Putamen (tissue), 1 donor: ENCODE data around the gene PNO1.
"Not testable (repeated sequence)": the region's sequence is repeated elsewhere in the genome, so short reads cannot be mapped to it uniquely, and the experiment has no call there.

Experiments
- DNase-seq: peaks from one replicate; pipeline ENCODE4 v3.0.0-alpha.2; 2016; ENCODE audit warnings: low spot score

Gene PNO1

DNA sequence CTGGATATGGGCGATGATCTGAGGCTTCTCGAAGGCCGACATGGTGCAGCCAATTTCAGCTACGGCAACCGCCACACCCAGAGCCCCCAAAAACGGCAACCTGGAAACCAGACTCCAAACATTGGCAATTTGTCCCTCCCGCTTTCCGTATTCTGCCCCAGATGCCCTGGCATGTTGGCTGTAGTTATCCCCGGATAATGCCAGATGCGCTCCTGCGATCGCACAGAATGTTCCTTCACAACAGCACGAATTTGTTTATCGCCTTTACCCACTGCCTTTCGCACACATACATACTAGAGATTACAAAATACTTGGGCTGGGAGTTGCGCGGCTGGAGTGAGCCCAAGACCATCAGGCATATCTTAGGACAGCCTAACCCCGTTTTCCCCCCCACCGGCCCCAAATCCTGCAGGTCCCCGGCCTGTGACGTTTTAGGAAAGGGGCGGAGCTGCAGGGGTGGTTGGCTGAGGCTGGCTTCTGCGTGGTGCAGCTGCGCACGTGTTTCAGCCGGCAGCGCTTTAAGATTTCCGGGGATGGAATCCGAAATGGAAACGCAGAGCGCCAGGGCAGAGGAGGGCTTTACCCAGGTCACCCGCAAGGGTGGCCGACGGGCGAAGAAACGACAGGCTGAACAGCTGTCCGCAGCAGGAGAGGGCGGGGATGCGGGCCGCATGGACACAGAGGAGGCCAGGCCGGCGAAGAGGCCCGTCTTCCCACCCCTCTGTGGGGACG lies at the start of gene PNO1:
PNO1 (plus strand) TSS at position 487 of the 732 bp plus-strand sequence; CDS start at position 534, 47 bp downstream.
- peak; percentile 95 for DNase-seq

DNA sequence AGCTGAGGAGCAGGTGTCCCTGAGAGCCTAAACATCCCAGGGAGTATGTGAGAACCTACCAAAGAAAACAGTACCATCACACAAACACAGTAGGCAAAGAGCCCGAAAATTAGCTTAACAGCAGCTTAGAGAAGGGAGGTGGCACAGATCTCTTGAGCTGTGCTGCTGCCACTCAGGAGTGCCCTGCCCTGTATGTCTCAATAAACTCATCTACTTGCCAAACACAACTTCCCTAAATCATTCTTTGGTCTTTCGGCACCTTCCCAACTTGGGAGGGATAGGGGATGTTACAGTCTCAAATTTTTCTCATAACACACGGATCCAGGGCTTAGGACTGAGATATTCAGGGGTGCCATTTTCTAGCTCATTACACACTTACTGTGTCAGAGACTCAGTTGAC lies 49.6 kb upstream of the PNO1 start:
- no peak for DNase-seq

DNA sequence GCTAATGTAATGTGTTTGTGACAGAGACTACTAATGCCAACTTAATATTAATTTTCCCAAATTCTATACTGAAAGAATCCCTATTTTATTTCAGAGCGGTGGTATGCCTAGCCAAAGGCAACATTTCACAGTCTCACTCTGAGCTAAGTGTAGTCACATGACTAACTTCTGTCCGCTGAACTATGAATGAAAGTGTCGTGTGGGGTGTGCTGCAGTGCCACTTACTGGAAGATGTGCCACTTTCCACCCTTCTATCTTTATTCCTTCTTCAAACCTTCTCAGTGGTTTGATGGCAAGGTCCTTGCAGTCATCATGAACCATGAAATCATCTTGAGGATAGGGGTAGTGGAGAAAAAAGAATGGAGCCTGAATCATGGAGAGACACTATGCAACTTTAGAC lies 47.6 kb upstream of the PNO1 start:
- no peak for DNase-seq

DNA sequence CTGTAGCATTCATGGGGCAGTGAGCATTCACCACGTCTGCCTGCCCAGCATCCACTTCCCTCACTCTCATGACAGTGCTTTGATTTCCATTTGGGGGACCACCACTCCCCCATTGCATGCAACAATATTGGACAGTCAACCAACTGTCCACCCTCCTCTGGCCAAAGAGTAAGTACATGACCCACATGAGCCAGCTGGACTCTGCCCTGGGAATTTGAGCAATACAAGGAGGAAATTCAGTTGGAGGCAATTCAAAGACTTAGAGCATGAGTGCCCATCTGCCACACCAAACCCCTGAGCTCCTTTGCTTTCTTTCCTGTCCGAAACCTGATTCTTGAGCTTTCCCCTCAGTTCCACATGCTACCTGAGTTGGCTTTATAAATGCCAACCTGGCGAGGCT lies 41.7 kb upstream of the PNO1 start:
- DNase-seq, result no peak

DNA sequence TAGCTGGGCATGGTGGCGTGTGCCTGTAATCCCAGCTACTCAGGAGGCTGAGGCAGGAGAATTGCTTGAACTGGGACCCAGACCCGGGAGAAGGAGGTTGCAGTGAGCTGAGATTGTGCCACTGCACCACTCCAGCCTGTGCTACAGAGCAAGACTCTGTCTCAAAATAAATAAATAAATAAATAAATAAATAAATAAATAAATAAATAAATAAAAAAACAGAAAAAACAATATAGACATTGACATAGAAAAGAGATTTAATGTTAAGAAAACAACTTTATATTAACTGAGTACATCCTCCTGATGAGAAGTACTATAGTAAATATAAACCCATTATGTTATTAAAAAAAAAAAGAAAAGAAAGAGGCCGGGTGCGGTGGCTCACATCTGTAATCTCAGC lies 39.8 kb upstream of the PNO1 start:
- not testable (repeated sequence) for DNase-seq

DNA sequence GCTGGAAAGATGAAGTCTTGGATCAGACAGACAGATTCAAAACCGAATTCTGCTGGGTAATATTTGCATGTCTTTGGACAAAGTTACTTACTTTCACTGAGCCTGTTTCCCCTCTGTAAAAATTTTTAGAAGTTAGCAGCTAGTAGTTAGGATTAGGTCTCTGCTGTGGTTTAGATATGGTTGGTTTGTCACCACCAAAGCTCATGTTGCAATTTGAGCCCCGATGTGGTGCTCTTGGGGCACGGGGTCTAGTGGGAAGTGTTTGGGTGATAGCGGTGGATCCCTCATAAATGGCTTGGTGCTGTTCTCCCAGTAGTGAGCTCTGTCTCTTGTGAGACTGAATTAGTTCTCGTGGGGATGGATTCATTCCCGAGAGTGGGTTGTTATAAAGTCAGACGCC lies 38.9 kb upstream of the PNO1 start:
- no peak for DNase-seq

DNA sequence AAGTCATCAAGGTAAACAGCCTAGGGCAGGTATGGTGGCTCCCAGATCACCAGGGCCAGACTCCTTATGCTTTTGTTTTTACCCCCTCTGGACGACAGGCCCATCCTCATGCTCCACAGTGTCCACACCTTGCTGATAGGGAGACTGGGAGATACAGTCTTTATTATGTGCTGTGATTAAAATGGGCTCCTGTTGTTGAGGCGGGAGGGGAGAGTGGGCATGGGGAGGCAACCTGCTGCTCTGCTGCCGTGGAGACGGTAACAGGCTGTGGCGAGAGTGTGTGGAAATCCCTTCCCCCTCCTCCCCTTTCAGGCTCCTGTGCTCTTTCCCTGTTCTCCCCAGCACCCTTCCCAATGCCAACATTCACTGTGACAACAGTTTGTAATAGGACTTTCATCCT lies 38.2 kb upstream of the PNO1 start:
- no peak for DNase-seq

DNA sequence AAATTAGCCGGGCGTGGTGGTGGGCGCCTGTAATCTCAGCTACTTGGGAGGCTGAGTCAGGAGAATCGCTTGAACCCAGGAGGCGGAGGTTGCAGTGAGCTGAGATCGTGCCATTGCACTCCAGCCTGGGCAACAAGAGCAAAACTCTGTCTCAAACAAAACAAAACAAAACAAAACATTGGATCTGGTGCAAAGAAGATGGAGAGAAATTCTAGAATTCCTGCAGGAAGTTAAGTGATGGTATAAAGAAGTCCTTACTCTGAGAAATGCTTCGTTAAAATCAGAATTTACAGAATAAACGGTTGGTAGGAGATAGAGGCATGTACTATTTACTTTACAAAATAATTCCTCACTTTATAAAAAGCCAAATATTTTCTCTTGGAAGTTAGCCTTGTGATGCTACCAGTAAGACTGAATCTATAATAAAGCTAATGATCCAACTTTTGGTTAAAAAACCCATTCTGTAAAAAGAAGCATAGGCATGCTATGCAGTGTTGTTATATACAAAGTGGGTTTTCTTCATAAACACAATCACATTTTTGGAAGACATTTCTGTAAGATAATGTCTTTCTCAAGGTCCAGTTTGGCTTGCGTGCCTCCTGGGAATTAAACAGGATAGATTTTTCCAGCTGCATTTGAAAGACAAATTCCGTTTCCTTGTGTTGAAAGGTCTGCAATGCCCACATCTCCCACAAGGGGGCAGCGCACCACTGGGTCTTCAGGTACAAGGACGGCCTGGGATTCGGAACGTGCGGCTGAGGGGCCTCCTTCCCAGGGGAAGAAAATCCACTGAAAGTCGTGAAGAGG lies 35.6 kb upstream of the PNO1 start:
- DNase-seq, result peak; percentile 79

DNA sequence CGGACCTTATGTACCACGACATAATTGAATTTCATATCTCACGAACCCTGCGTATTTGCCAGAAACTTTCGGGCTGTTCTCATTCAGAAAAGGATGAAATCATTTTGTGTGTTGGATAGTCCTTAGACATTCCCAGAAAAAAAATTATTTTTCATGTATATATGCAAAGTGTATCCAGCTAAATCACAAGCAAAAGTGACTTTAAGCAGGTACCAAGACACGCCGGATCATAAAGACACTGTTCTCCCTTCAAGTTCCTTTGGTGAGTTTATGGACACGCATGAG lies 35.1 kb upstream of the PNO1 start:
- DNase-seq, result no peak

DNA sequence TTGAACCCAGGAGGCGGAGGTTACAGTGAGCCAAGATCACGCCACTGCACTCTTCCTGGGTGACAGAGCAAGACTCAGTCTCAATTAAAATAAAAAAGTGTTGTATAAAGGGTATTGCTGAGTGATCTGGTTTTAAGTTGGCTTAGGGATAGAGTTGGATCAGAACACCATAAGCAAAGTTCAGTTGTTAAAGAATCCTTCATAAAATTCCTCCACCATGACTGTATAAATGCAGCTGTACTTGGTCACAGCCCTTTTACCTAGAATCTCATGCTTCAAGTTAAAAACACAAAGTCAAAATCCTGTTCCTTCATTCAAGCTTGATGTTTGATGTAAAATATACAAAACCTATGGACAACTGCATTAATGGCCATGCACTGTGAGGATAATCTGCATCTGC lies 33.4 kb upstream of the PNO1 start:
- no peak for DNase-seq

DNA sequence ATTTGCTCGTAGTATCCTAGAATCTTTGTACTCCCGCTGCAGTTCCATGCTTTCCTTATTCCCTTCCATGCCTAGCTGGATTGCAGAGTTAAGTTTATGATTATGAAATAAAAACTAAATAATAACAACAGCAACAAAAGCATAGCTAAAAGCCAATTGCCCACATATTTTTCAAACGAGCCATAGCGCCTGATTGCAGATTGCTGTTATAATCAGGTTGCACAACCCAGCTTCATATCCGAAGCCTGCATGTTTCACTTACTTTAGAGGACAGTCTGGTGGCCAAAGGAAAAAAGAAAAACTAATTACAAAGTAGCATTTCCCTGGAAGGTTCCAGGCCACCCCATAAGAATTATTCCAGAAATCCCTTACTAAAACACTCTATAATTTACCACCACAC lies 31.9 kb upstream of the PNO1 start:
- no peak for DNase-seq

DNA sequence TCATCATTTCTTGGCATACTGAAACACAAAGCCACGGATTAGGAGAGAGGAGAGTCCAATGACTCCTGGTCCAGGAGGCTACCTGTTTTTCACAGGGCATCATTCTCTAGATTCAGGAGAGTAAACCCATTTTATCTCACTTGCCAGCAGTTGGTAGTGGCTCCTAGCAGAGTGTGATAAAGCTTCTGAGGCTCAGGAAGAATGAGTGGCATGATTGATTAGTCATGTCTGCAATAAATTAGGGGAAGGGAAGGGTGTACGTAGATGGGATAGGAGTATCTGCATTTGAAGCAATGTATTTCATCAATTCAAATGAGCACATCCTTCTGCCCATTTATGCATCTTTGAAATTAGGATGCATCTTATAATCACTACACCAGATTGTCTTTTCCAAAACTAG lies 31.1 kb upstream of the PNO1 start:
- no peak for DNase-seq

DNA sequence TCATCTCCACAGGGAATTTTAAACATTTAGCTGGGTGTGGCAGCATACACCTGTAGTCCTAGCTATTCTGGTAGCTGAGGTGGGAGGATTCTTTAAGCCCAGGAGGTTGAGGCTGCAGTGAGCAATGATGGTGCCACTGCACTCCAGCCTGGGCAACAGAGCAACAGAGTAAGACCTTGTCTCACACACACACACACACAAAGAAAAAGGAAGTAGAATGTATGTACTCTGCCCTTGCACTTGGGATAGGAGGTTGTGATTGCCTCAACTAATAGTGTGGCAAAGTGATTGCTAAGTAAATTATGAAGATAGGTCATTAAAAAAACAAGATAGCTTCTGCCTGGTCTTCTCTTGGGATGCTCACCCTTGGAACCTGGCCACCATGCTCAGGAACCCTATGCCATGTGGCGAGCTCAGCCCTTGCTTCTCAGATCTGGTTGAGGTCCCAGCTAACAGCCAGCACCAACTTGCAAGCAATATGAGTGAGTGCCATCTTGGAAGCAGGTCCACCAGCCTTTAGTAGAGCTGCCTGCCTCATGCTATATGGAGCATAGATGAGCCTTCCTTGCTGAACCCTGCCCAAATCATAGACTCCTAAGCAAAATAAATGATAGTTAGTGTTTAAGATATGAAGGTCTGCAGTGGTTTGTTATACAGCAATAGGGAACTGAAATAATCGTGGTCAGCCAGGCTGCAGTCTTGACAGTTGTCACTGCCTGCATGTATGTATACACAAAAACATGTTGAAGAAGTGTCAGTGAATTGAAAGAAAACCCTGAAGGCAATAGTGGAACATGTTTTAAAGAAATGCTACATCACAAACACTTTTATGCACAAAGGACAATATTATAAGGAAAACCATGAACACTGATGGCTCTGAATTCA lies 30.1 kb upstream of the PNO1 start:
- no peak for DNase-seq

DNA sequence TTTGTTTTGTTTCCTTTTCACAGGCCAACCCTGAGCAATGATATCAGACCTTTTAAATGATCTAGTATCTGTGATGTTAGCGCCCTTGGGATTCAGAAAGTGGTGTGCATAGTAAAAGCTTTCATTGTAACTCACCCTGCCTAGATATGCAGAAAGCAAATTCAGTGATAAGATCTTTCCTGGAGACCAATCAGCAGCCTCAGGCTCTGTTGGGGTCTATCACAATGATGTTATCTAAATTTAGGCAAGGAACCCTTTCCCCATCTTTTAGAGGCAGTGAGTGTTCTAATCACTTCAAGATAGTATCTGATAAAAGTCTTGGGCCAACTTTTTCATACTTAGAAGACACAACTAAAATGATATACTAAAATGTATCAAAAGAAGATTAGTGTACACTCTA lies 23.6 kb upstream of the PNO1 start:
- DNase-seq, result no peak

DNA sequence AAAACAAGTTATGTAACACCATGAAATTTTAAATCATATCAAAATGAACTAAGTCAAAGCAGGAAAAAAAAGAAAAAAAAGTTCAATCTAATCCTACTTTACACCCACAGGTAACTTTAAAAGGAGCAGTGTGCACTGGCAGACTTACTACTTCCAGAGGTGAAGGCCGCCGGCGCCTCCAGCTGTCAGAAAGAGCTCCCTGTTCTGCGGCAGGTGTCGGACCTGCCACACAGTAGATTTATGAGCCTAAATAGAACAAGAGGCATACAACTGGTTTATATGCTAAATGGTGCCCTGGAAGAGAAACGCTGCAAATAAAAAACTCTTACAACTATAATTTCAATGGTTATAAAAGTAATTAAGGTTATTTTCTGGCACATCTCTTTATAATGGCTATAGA lies 23.1 kb upstream of the PNO1 start:
- DNase-seq, result no peak

DNA sequence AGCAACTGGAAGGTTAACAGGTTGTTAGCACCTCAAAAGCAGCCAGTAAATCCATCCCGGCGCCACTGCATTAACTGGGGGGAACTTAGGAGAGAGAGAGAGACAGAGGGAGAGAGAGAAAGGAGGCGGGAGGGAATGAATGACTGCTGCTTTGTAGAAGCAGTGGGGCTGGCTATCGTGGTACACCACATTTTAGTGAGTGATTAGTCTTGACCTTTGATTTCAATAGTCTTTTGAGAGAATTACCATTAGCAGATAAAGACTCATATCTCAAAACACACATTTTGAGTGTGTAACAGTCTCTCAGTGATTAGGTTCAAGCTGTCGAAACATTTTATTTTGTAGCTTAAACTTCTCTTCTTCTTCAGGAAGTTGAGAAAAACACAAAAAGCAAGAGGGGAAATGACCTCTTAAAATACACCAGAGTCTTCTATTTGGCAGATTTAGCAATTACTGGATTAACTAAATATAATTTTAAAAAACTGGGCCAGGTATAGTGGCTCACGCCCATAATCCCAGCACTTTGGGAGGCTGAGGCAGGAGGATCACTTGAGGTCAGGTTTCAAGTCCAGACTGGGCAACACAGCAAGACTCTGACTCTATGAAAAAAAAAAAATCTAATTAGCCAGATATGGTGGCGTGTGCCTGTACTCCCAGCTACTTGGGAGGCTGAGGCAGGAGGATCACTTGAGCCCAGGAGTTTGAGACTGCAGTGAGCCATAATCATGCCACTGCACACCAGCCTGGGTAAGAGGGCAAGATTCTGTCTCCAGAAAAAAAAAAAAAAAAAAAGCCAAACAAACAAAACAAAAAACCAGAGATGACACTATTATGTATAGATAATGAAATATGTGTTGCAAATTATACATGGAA lies 22.0 kb upstream of the PNO1 start:
- no peak for DNase-seq

DNA sequence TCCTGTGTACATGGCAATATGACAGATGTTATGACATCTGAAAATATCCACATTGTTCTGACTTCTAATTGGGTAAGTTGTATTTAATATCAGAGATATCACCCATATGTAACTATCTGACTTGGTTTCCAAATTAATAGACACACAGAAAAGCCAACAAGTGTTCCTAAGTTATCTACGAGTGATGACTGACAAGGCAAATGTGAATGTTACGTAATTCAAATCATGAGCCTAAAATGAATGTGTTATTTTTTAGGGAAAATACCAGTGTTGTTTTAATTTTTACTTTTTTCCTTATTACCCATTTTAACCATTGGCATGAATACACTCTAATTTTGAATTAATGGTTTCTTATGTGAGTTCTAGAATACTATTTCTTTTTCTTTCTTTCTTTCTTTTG lies 15.8 kb upstream of the PNO1 start:
- no peak for DNase-seq

DNA sequence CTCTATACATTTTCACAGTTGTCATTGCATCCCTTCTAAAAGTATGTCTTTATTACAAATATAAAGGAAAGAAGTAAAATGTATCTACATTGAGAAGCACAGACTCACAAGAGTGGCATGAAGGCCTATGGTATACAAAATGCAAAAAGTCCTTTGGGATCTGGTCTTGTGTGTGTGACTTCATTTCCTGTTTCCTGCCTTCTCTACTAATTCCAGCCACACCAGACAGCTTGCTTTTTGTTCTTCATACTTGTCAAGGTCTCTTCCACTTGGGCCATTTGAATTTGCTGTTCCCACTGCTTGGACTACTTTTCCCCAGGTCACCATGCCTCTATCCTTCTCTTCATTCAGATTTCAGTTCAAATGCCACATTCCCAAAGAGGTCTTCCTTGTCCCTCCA lies 6.7 kb upstream of the PNO1 start:
- no peak for DNase-seq

DNA sequence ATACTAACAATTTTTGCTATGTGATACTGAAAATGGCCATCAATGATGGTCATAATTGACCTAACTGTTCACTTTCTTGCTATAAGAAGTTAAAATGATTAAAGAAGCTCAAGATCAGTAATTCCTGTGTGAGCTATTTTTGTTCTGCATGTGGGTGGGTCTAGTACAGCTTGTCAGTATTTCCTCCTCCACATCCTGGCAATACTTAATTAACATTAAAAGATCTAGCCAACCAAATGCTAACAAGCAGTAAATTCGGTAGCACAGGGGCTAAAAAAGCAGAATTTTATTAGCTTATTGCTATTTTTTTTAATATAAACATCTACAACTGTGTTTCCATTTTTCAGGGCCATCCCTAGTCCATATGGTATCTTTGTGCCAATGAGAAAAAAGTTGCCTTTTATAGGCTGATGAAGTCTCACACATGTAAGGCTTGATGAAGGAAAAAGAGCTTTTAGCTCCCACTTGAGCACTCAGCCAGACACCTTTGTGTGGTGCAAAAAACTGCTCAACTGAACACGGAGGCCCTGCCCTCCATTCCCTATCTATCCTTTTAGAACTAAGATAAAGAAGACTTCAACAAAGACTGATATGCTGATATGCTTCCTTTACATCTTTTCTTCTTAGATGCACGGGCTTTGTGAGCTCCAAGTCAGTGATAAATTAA lies 4.9 kb upstream of the PNO1 start:
- peak; percentile 69 for DNase-seq

DNA sequence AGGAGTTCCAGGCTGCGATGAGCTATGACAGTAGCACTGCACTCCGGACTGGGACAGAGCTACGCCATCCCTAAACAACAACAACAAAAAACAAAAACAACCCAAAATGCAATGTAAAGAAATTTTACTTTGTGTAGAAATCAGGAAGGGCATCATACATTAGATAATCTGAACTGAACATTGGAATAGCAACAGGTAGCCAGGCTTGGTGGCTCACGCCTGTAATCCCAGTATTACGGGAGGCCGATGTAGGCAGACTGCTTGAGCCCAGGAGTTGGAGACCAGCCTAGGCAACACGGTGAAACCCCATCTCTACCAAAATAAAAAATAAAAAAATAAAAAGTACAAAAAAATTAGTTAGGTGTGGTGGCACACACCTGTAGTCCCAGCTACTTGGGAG lies 2.1 kb upstream of the PNO1 start:
- DNase-seq, result no peak

DNA sequence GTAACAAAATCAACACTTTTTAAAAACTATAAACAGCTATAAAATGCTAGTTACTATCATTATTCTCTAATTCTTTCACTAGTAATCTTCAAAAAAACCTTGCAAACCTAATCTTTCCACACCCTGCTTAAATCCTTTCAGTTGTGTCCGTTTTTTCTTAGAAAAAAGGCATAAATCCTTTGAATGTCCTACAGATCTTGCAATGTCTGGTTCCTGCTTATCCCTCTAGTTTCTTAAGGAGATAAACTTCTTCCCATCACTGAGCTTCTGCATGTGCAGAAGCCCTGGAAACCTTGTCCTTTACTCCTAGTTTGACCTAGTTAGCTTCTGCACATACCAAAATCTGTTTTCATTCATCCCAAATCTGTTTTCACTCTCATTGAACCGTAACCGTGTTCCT lies 1.3 kb upstream of the PNO1 start:
- DNase-seq, result no peak
